Right atrium auricular region (tissue), 2 donors: ENCODE measurements around the gene ZC3H4. TPM values are rescaled to one million over a fixed set of nuclear protein-coding genes. Genes with fewer than 3 reads are reported as not detected.
"Not testable (repeated sequence)": the region's sequence is repeated elsewhere in the genome, so short reads cannot be mapped to it uniquely, and the experiment has no call there.

Experiments
- DNase-seq: peaks from one replicate; pipeline ENCODE4 v3.0.0-alpha.2; 2019; ENCODE audit warnings: low spot score
- H3K27ac ChIP-seq, 2 donors: fragments of 200-600 bp; sonication (generic); 1 replicate in 1 of 2; 2 replicates in 1 of 2; pipeline ENCODE4 v1.5.1; 2016 to 2019
- H3K27me3 ChIP-seq, 2 donors: fragments of 200-600 bp; sonication (generic); one replicate each; pipeline versions ENCODE4 v1.5.1 to v1.6.0; 2017 to 2019
- H3K36me3 ChIP-seq: fragments of 200-600 bp; sonication (generic); one replicate; pipeline ENCODE4 v1.5.1; 2016
- H3K4me1 ChIP-seq, 2 donors: fragments of 200-600 bp; sonication (generic); one replicate each; pipeline versions ENCODE4 v1.5.1 to v1.6.0; 2017 to 2019
- H3K4me3 ChIP-seq, 2 donors: fragments of 200-600 bp; sonication (generic); 1 replicate in 1 of 2; 2 replicates in 1 of 2; pipeline ENCODE4 v1.5.1; 2017 to 2019; ENCODE audit warnings: mild to moderate bottlenecking in 1 of 2, moderate library complexity in 1 of 2
- H3K9me3 ChIP-seq, 2 donors: fragments of 200-600 bp; sonication (generic); one replicate each; pipeline ENCODE4 v1.5.1; 2019
- CTCF ChIP-seq, 2 donors: fragments of 200-600 bp; sonication (generic); IDR thresholded peaks; one replicate each; pipeline ENCODE4 v1.5.1; 2019; ENCODE audit warnings: antibody characterized with exemption in 2 of 2
- total RNA-seq, 2 donors: library from RNA; depleted of rRNA; stranded (reverse); fragments of >200 nt; gene quantifications; one replicate each; pipeline ENCODE4 v1.1.0, GENCODE V29; 2016

Gene ZC3H4
- total RNA-seq, 2 donors from 2014 or later, result 15.4 to 18.0 TPM

GRCh38 chr19:47102346-47103060 is 11.1 kb downstream of the ZC3H4 start:
- peaks cover 0 to 65% of the 10 kb centered on the region in 2 donors for H3K4me1 ChIP-seq
- no peaks in the 10 kb centered on the region for H3K9me3 ChIP-seq
- H3K4me3 ChIP-seq, result no peak overlapping the region
- no peak for DNase-seq
- no peak for TF ChIP-seq CTCF (IDR thresholded peaks at IDR 0.05)
- peak overlapping the region in 1 of 2 donors; percentile 8 for H3K27ac ChIP-seq
- H3K27me3 ChIP-seq, result no peaks in the 10 kb centered on the region
- H3K36me3 ChIP-seq, result no peaks in the 10 kb centered on the region

- not testable (repeated sequence) for H3K27ac ChIP-seq, H3K27me3 ChIP-seq, DNase-seq, H3K4me3 ChIP-seq, H3K36me3 ChIP-seq, H3K9me3 ChIP-seq
- H3K4me1 ChIP-seq, result peaks cover 0 to 65% of the 10 kb centered on the region in 2 donors
Measured at GRCh38 chr19:47101116-47101515, 12.5 kb downstream of the ZC3H4 start.

GRCh38 chr19:47100290-47100689 is 13.3 kb downstream of the ZC3H4 start:
- Histone ChIP-seq H3K27me3 (no peaks in the 10 kb centered on the region), H3K36me3 (no peaks in the 10 kb centered on the region), H3K27ac (no peak overlapping the region), H3K4me3 (no peak overlapping the region), H3K4me1 (peaks cover 0 to 65% of the 10 kb centered on the region in 2 donors), H3K9me3 (no peaks in the 10 kb centered on the region)
- TF ChIP-seq CTCF (IDR thresholded peaks at IDR 0.05), result no peak
- DNase-seq, result no peak

GRCh38 chr19:47099576-47100050 is 14.0 kb downstream of the ZC3H4 start:
- DNase-seq, result no peak
- no peak overlapping the region for H3K27ac ChIP-seq
- H3K27me3 ChIP-seq, result no peaks in the 10 kb centered on the region
- no peak overlapping the region for H3K4me3 ChIP-seq
- H3K4me1 ChIP-seq, result peaks cover 0 to 65% of the 10 kb centered on the region in 2 donors
- no peak for TF ChIP-seq CTCF (IDR thresholded peaks at IDR 0.05)
- no peaks in the 10 kb centered on the region for H3K36me3 ChIP-seq
- H3K9me3 ChIP-seq, result no peaks in the 10 kb centered on the region

- Histone ChIP-seq H3K4me3 (no peak overlapping the region), H3K4me1 (peaks cover 0 to 75% of the 10 kb centered on the region in 2 donors), H3K27me3 (no peaks in the 10 kb centered on the region), H3K36me3 (peaks cover 9% of the 10 kb centered on the region), H3K9me3 (no peaks in the 10 kb centered on the region), H3K27ac (peak overlapping the region; percentile 82)
- TF ChIP-seq CTCF (IDR thresholded peaks at IDR 0.05), result no peak
- DNase-seq, result no peak
Measured at GRCh38 chr19:47098608-47099007, 15.0 kb downstream of the ZC3H4 start.

- H3K4me3 ChIP-seq, result peak overlapping the region in 1 of 2 donors; percentile 20
- H3K27me3 ChIP-seq, result no peaks in the 10 kb centered on the region
- TF ChIP-seq CTCF (IDR thresholded peaks at IDR 0.05), result no peak
- DNase-seq, result peak; percentile 73
- peak overlapping the region; percentile 82 for H3K27ac ChIP-seq
- H3K4me1 ChIP-seq, result peaks cover 0 to 71% of the 10 kb centered on the region in 2 donors
- H3K36me3 ChIP-seq, result peaks cover 16% of the 10 kb centered on the region
- no peaks in the 10 kb centered on the region for H3K9me3 ChIP-seq
Measured at GRCh38 chr19:47097396-47098201, 16.0 kb downstream of the ZC3H4 start.
